ENCODE data around the gene LDLRAP1.

The LDLRAP1 gene

DNA sequence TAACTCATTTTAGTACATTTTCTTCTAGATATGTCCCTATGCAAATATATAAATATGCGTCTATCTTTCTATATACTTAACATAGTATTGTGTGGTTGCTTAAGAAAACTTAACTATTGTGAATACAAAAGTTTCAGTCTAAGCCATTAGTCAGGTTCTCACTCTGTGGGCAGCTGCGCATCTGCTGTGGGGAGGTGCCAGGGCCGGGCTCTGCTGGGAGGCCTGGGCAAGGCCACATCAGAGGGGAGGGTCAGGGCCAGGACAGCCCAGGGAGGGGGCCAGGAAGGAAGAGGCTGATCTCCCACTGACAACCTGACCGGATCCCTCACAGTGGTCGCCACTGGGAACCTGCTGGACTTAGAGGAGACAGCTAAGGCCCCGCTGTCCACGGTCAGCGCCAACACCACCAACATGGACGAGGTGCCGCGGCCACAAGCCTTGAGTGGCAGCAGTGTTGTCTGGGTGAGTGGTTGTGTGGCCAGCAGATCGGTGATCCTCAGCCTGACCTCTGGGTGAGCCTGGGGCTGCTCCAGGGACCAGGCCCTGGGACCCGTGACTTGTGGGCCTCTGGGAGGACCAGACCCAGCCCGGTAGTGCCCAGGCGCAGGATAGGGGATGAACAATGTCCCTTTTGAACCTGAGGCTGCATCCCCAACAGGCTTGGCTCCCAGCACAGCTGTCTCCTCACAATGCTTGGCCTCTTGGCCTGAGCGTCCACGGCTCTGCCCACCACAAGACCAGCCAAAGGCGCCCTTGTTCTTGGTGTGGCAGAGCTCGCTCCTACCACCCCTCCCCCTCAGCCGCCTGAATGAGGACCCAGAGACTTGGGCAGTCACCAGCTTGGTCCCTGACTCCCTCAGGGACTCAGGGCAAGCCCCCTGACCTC lies 20.2 kb downstream of the LDLRAP1 start:
- H3K27ac ChIP-seq (ENCODE audit: low read depth, low read length), result no peak overlapping the region
- no peak overlapping the region for H3K4me3 ChIP-seq (ENCODE audit: insufficient read depth, low read length, poor library complexity, severe bottlenecking)
- H3K79me2 ChIP-seq (ENCODE audit: insufficient read depth, low read length), result no peaks in the 10 kb centered on the region
- no peaks in the 10 kb centered on the region for H3F3A ChIP-seq (ENCODE audit: insufficient read depth)
- H3K9me2 ChIP-seq (replicated peaks; ENCODE audit: insufficient read depth, low read length), result no peaks in the 10 kb centered on the region
- no peaks in the 10 kb centered on the region for H3K27me3 ChIP-seq (ENCODE audit: low read length)
- no peaks in the 10 kb centered on the region for H3K36me3 ChIP-seq (ENCODE audit: low read length)
- no peak for TF ChIP-seq EZH2phosphoT487 (conservative IDR thresholded peaks at IDR 0.05; ENCODE audit: low read length)
- TF ChIP-seq CTCF (IDR thresholded peaks at IDR 0.05; ENCODE audit: insufficient read depth, low read length, poor library complexity, severe bottlenecking), result no peak
- H3K4me2 ChIP-seq (ENCODE audit: low read depth, low read length, poor library complexity, severe bottlenecking), result no peak overlapping the region
- H3K9ac ChIP-seq (ENCODE audit: low read length), result no peak overlapping the region
- no peak overlapping the region for H2AFZ ChIP-seq (ENCODE audit: low read depth, low read length, severe bottlenecking)
- no peaks in the 10 kb centered on the region for H3K9me3 ChIP-seq (ENCODE audit: insufficient read depth, low read length)
- no peaks in the 10 kb centered on the region for H4K20me1 ChIP-seq (ENCODE audit: low read depth, low read length)

DNA sequence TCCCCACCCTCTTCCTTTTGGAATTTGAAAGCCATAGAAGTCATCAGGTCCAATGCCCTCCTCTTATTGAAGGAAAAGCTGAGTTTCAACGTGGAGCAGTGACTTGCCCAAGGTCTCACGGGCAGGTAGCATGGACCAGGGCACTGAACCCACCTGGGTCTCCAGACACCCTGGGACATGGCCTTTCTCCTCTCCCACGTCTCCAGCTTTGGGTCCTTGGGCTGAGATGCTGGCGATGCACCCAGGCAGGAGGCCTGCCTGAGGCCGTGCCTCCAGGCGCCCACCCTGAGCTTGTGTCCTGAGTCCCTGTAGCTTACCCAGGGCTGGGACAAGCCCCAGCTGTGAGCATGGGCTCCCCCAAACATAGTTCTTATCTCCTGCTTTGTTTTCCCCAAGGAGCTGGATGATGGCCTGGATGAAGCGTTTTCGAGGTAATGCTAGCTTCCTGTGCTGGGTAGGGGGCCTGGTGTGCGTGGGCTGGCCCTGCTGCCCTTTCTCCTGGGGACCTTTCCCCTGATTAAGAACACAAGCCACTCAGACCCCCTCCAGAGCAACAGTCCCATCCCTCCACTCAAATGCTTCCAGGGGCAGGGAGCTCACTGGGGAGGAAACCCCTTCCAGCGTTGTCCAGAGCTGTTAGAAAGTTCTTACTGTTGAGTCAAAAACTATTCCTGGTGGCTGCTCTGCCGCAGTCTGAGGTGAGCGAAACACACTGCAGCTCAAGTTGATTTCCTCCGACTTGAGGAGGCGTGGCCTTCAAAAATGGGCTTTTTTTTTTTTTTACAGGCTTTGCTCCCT lies 21.6 kb downstream of the LDLRAP1 start:
- Histone ChIP-seq H3K27ac (ENCODE audit: low read depth, low read length) (no peak overlapping the region), H3K9me2 (replicated peaks; ENCODE audit: insufficient read depth, low read length) (no peaks in the 10 kb centered on the region), H4K20me1 (ENCODE audit: low read depth, low read length) (no peaks in the 10 kb centered on the region), H3K4me2 (ENCODE audit: low read depth, low read length, poor library complexity, severe bottlenecking) (no peak overlapping the region), H3K4me3 (ENCODE audit: insufficient read depth, low read length, poor library complexity, severe bottlenecking) (no peak overlapping the region), H3K9ac (ENCODE audit: low read length) (no peak overlapping the region), H3K9me3 (ENCODE audit: insufficient read depth, low read length) (no peaks in the 10 kb centered on the region), H3K36me3 (ENCODE audit: low read length) (no peaks in the 10 kb centered on the region), H3F3A (ENCODE audit: insufficient read depth) (no peaks in the 10 kb centered on the region), H3K79me2 (ENCODE audit: insufficient read depth, low read length) (no peaks in the 10 kb centered on the region), H3K27me3 (ENCODE audit: low read length) (no peaks in the 10 kb centered on the region), H2AFZ (ENCODE audit: low read depth, low read length, severe bottlenecking) (no peak overlapping the region)
- TF ChIP-seq EZH2phosphoT487 (conservative IDR thresholded peaks at IDR 0.05; ENCODE audit: low read length) (no peak), CTCF (IDR thresholded peaks at IDR 0.05; ENCODE audit: insufficient read depth, low read length, poor library complexity, severe bottlenecking) (no peak)

DNA sequence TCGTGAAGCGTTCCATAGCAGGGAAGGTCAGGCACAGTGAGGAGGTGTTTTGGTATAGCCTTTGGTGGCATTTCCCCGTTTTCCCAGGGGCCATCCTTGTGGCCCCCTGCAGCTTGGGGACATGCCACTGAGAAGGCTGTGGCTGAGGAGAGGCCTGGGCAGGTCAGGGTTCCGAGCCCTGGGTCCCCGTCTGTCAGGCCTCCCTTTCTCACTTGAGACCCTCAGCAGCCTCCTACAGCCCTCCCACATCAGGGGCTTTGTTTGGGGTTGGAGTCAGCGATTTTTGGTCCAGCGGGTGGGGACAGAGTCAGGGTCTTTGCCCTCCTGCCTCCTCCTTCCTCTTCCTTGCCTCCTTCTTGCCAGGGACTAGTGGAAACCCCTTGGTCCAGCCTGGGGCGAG lies 22.2 kb downstream of the LDLRAP1 start:
- no peak overlapping the region for H3K9ac ChIP-seq (ENCODE audit: low read length)
- no peak overlapping the region for H2AFZ ChIP-seq (ENCODE audit: low read depth, low read length, severe bottlenecking)
- no peak overlapping the region for H3K27ac ChIP-seq (ENCODE audit: low read depth, low read length)
- H4K20me1 ChIP-seq (ENCODE audit: low read depth, low read length), result no peaks in the 10 kb centered on the region
- H3K27me3 ChIP-seq (ENCODE audit: low read length), result no peaks in the 10 kb centered on the region
- no peaks in the 10 kb centered on the region for H3K9me3 ChIP-seq (ENCODE audit: insufficient read depth, low read length)
- H3K4me2 ChIP-seq (ENCODE audit: low read depth, low read length, poor library complexity, severe bottlenecking), result no peak overlapping the region
- no peak overlapping the region for H3K4me3 ChIP-seq (ENCODE audit: insufficient read depth, low read length, poor library complexity, severe bottlenecking)
- no peaks in the 10 kb centered on the region for H3K9me2 ChIP-seq (replicated peaks; ENCODE audit: insufficient read depth, low read length)
- H3K79me2 ChIP-seq (ENCODE audit: insufficient read depth, low read length), result no peaks in the 10 kb centered on the region
- TF ChIP-seq CTCF (IDR thresholded peaks at IDR 0.05; ENCODE audit: insufficient read depth, low read length, poor library complexity, severe bottlenecking) (no peak), EZH2phosphoT487 (conservative IDR thresholded peaks at IDR 0.05; ENCODE audit: low read length) (no peak)
- H3K36me3 ChIP-seq (ENCODE audit: low read length), result no peaks in the 10 kb centered on the region
- no peaks in the 10 kb centered on the region for H3F3A ChIP-seq (ENCODE audit: insufficient read depth)
